ENCODE measurements around the gene PTPRK.

The PTPRK gene

GRCh38 chr6:128036808-128037570, 483.4 kb downstream of the PTPRK start:
- FAIRE-seq (no peak), DNase-seq (ENCODE audit: insufficient read length, low spot score) (no peak)
- TF ChIP-seq CTCF (IDR thresholded peaks at IDR 0.05; ENCODE audit: insufficient read depth, missing control alignments), result no peak

GRCh38 chr6:128033156-128033555, 487.2 kb downstream of the PTPRK start:
- DNase-seq (ENCODE audit: insufficient read length, low spot score) (no peak), FAIRE-seq (no peak)
- TF ChIP-seq CTCF (IDR thresholded peaks at IDR 0.05; ENCODE audit: insufficient read depth, missing control alignments), result no peak

- FAIRE-seq (no peak), DNase-seq (ENCODE audit: insufficient read length, low spot score) (no peak)
- TF ChIP-seq CTCF (IDR thresholded peaks at IDR 0.05; ENCODE audit: insufficient read depth, missing control alignments), result no peak
These were observed 488.4 kb downstream of the PTPRK start for GRCh38 chr6:128032042-128032441.

GRCh38 chr6:128029826-128030225, 490.6 kb downstream of the PTPRK start:
- DNase-seq (ENCODE audit: insufficient read length, low spot score) (no peak), FAIRE-seq (no peak)
- no peak for TF ChIP-seq CTCF (IDR thresholded peaks at IDR 0.05; ENCODE audit: insufficient read depth, missing control alignments)

- no peak for FAIRE-seq
- no peak for DNase-seq (ENCODE audit: insufficient read length, low spot score)
These were observed 492.2 kb downstream of the PTPRK start for GRCh38 chr6:128028183-128028582.

GRCh38 chr6:128025478-128025877, 494.9 kb downstream of the PTPRK start:
- peak; percentile 25 for FAIRE-seq
- no peak for DNase-seq (ENCODE audit: insufficient read length, low spot score)
- no peak for TF ChIP-seq CTCF (IDR thresholded peaks at IDR 0.05; ENCODE audit: insufficient read depth, missing control alignments)

More at GRCh38 chr6:128028183-128028582, 492.2 kb downstream of the PTPRK start:
- TF ChIP-seq CTCF (IDR thresholded peaks at IDR 0.05; ENCODE audit: insufficient read depth, missing control alignments), result no peak

GRCh38 chr6:128024969-128025368, 495.4 kb downstream of the PTPRK start:
- no peak for TF ChIP-seq CTCF (IDR thresholded peaks at IDR 0.05; ENCODE audit: insufficient read depth, missing control alignments)
- no peak for FAIRE-seq
- no peak for DNase-seq (ENCODE audit: insufficient read length, low spot score)
